Mesenchymal stem cell (in vitro differentiated cells and primary cell): ENCODE measurements around the gene FAM78A.

Experiments used
- DNase-seq: peaks from one replicate; pipeline ENCODE4 v3.0.0-alpha.2; 2013
- H2AFZ ChIP-seq: one replicate; pipeline ENCODE4 v1.6.1; 2013; ENCODE audit warnings: low read depth, mild to moderate bottlenecking, control low read depth, inconsistent platforms, low read length, moderate library complexity
- H2AK5ac ChIP-seq: 2 replicates; pipeline ENCODE4 v1.6.1; 2013; ENCODE audit warnings: low read length, moderate library complexity, mild to moderate bottlenecking, inconsistent platforms; ENCODE audit not compliant: severe bottlenecking
- H2BK120ac ChIP-seq: one replicate; pipeline ENCODE4 v1.6.1; 2013; ENCODE audit warnings: low read depth, mild to moderate bottlenecking, inconsistent platforms, low read length, moderate library complexity
- H2BK12ac ChIP-seq, 2 experiments: one replicate each; pipeline ENCODE4 v1.6.1; 2013; ENCODE audit warnings: inconsistent platforms in 2 of 2, low read length in 2 of 2, mild to moderate bottlenecking in 2 of 2, moderate library complexity in 2 of 2, control low read depth in 1 of 2
- H2BK15ac ChIP-seq: one replicate; pipeline ENCODE4 v1.6.1; 2013; ENCODE audit warnings: mild to moderate bottlenecking, low read depth, inconsistent platforms; ENCODE audit not compliant: poor library complexity, severe bottlenecking
- H2BK5ac ChIP-seq: 2 replicates; pipeline ENCODE4 v1.6.1; 2013; ENCODE audit warnings: low read depth, mild to moderate bottlenecking, low read length, control low read depth, inconsistent platforms; ENCODE audit not compliant: poor library complexity, severe bottlenecking
- H3K14ac ChIP-seq, 2 experiments: one replicate each; pipeline ENCODE4 v1.6.1; 2013; ENCODE audit warnings: inconsistent platforms in 2 of 2, low read length in 2 of 2, control low read depth in 1 of 2, mild to moderate bottlenecking in 1 of 2, moderate library complexity in 1 of 2
- H3K18ac ChIP-seq, 2 experiments: one replicate each; pipeline ENCODE4 v1.6.1; 2013; ENCODE audit warnings: inconsistent platforms in 2 of 2, low read length in 2 of 2, control low read depth in 1 of 2, low read depth in 1 of 2, mild to moderate bottlenecking in 1 of 2
- H3K23ac ChIP-seq, 2 experiments: one replicate each; pipeline ENCODE4 v1.6.1; 2013; ENCODE audit warnings: inconsistent platforms in 2 of 2, low read length in 2 of 2, mild to moderate bottlenecking in 2 of 2, moderate library complexity in 2 of 2, control low read depth in 1 of 2
- H3K27ac ChIP-seq: 2 replicates; pipeline ENCODE4 v1.5.1; 2013; ENCODE audit warnings: mild to moderate bottlenecking, moderate library complexity, low read length, control low read depth, inconsistent platforms; ENCODE audit not compliant: poor library complexity, severe bottlenecking
- H3K27me3 ChIP-seq, 2 experiments: 2 replicates each; pipeline versions ENCODE4 v1.6.1 to v1.7.0; 2013; ENCODE audit warnings: low read length in 2 of 2, mild to moderate bottlenecking in 2 of 2, moderate library complexity in 2 of 2, control low read depth in 1 of 2, inconsistent platforms in 1 of 2; ENCODE audit not compliant: control insufficient read depth in 1 of 2, insufficient read depth in 1 of 2
- H3K36me3 ChIP-seq, 2 experiments: 2 replicates each; pipeline versions ENCODE4 v1.6.1 to v1.7.0; 2013; ENCODE audit warnings: low read length in 2 of 2, control low read depth in 1 of 2, inconsistent platforms in 1 of 2, low read depth in 1 of 2, mild to moderate bottlenecking in 1 of 2; ENCODE audit not compliant: insufficient read depth in 2 of 2, control insufficient read depth in 1 of 2
- H3K4ac ChIP-seq, 2 experiments: one replicate each; pipeline ENCODE4 v1.6.1; 2013; ENCODE audit warnings: inconsistent platforms in 2 of 2, low read length in 2 of 2, mild to moderate bottlenecking in 2 of 2, moderate library complexity in 2 of 2, control low read depth in 1 of 2, low read depth in 1 of 2
- H3K4me1 ChIP-seq: 2 replicates; pipeline ENCODE4 v1.6.1; 2013; ENCODE audit warnings: low read depth, low read length, control low read depth; ENCODE audit not compliant: control insufficient read depth, insufficient read depth
- H3K4me2 ChIP-seq: 2 replicates; pipeline ENCODE4 v1.6.1; 2013; ENCODE audit warnings: low read length, mild to moderate bottlenecking, inconsistent platforms; ENCODE audit not compliant: poor library complexity, severe bottlenecking
- H3K4me3 ChIP-seq, 2 experiments: 2 replicates each; pipeline versions ENCODE4 v1.5.1 to v1.7.0; 2013; ENCODE audit warnings: low read length in 2 of 2, mild to moderate bottlenecking in 2 of 2, control low read depth in 1 of 2, low read depth in 1 of 2; ENCODE audit not compliant: insufficient read depth in 1 of 2
- H3K79me1 ChIP-seq: replicated peaks from 2 replicates; pipeline ENCODE4 v1.6.1; 2013; ENCODE audit warnings: mild to moderate bottlenecking, control low read depth, low read length, inconsistent platforms; ENCODE audit not compliant: poor library complexity, severe bottlenecking
- H3K9ac ChIP-seq: 2 replicates; pipeline ENCODE4 v1.7.0; 2013; ENCODE audit warnings: mild to moderate bottlenecking, low read length, moderate library complexity
- H3K9me3 ChIP-seq: 2 replicates; pipeline ENCODE4 v1.7.0; 2013; ENCODE audit warnings: mild to moderate bottlenecking, low read length; ENCODE audit not compliant: control insufficient read depth
- H4K8ac ChIP-seq: one replicate; pipeline ENCODE4 v1.6.1; 2013; ENCODE audit warnings: inconsistent platforms, mild to moderate bottlenecking, low read length, moderate library complexity
- H4K91ac ChIP-seq: one replicate; pipeline ENCODE4 v1.6.1; 2013; ENCODE audit warnings: mild to moderate bottlenecking, low read length, inconsistent platforms
- WGBS: methylation state at CpG from one replicate; pipeline ENCODE4 v1.1.7; 2013; ENCODE audit warnings: mixed read lengths; 5-methylcytosine and 5-hydroxymethylcytosine counted together

FAM78A gene

DNA sequence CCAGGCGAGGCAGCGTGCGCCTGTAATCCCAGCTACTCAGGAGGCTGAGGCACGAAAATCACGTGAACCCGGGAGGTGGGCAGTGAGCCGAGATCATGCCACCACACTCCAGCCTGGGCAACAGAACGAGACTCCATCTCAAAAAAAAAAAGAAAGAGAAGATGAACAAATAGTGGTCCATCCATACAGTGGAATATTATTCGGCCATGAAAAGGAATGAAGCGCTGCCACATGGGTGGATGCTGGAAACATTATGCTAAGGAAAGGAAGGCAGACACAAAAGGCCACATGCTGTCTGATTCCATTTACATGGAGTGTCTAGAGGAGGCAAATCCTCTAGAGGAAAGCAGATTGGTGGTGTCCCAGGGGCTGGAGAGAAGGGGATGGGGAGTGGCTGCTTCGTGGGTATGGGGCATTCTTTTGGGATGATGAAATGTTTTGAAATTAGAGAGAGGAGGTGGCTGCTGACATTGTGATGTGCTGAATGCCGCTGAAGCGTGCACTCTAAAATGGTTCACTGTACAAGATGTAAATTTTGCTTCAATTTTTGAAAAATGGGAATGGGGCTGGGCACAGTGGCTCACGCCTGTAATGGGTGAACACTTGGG is 30.2 kb upstream of the FAM78A start:
- no peak overlapping the region for H3K9ac ChIP-seq
- H2BK120ac ChIP-seq = no peak overlapping the region
- no peak overlapping the region for H3K4me3 ChIP-seq
- 92% methylated on average over 10 of the region's 14 CpGs for WGBS
- no peak overlapping the region for H2AK5ac ChIP-seq
- no peak overlapping the region for H3K23ac ChIP-seq
- H4K8ac ChIP-seq = no peak overlapping the region
- no peak overlapping the region for H3K14ac ChIP-seq
- no peak for DNase-seq
- H3K79me1 ChIP-seq = no peaks in the 10 kb centered on the region
- no peak overlapping the region for H2AFZ ChIP-seq
- H3K4me1 ChIP-seq = peaks cover 3% of the 10 kb centered on the region
- no peak overlapping the region for H2BK5ac ChIP-seq
- no peaks in the 10 kb centered on the region for H3K36me3 ChIP-seq
- no peak overlapping the region for H3K18ac ChIP-seq
- no peak overlapping the region for H2BK12ac ChIP-seq
- no peak overlapping the region for H4K91ac ChIP-seq
- no peaks in the 10 kb centered on the region for H3K9me3 ChIP-seq
- H3K27ac ChIP-seq = no peak overlapping the region
- H3K4me2 ChIP-seq = no peak overlapping the region
- no peak overlapping the region for H3K4ac ChIP-seq
- no peak overlapping the region for H2BK15ac ChIP-seq
- H3K27me3 ChIP-seq = peaks cover 0 to 21% of the 10 kb centered on the region in 2 experiments

DNA sequence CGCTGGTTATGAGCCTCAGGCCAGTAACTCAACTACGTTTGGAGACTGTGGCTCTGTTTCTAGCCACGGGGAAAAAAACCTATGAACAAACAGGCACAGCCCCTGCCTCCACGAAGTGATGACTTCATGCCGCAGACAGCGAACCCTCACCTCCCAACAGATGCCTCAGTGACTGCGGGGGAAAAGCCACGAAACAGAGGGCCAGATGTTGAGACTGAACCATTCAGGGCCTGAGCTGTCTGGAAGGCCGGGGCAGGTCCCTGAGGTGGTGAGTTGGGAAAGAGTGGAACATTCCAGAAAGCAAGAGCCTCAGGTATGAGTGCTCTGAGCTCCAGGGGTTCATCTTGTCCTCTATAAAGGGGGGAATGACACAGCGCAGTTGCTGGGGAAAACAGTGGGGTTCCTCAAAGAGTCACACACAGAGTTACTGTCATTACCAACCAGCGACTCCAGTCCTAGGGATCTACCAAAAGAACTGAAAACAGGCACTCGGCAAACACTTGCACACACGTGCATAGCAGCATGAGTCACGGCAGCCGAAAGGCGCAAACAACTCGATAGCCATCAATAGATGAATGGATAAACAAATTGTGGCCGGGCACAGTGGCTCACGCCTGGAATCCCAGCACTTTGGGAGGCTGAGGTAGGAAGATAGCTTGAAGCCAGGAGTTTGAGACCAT is 28.5 kb upstream of the FAM78A start:
- no peak overlapping the region for H2BK120ac ChIP-seq
- H3K4me2 ChIP-seq = no peak overlapping the region
- no peak overlapping the region for H3K4ac ChIP-seq
- no peak overlapping the region for H2AFZ ChIP-seq
- no peaks in the 10 kb centered on the region for H3K36me3 ChIP-seq
- no peak overlapping the region for H4K91ac ChIP-seq
- no peak overlapping the region for H2BK15ac ChIP-seq
- H2BK5ac ChIP-seq = no peak overlapping the region
- H3K4me3 ChIP-seq = no peak overlapping the region
- H3K18ac ChIP-seq = no peak overlapping the region
- no peak overlapping the region for H3K14ac ChIP-seq
- peaks cover 0 to 20% of the 10 kb centered on the region in 2 experiments for H3K27me3 ChIP-seq
- no peak overlapping the region for H2AK5ac ChIP-seq
- H3K4me1 ChIP-seq = peaks cover 3% of the 10 kb centered on the region
- H3K9me3 ChIP-seq = no peaks in the 10 kb centered on the region
- DNase-seq = peak; percentile 62
- H3K79me1 ChIP-seq = no peaks in the 10 kb centered on the region
- H3K27ac ChIP-seq = no peak overlapping the region
- no peak overlapping the region for H3K23ac ChIP-seq
- no peak overlapping the region for H3K9ac ChIP-seq
- no peak overlapping the region for H4K8ac ChIP-seq
- no peak overlapping the region for H2BK12ac ChIP-seq
- 74% methylated on average over 19 of the region's 19 CpGs for WGBS

DNA sequence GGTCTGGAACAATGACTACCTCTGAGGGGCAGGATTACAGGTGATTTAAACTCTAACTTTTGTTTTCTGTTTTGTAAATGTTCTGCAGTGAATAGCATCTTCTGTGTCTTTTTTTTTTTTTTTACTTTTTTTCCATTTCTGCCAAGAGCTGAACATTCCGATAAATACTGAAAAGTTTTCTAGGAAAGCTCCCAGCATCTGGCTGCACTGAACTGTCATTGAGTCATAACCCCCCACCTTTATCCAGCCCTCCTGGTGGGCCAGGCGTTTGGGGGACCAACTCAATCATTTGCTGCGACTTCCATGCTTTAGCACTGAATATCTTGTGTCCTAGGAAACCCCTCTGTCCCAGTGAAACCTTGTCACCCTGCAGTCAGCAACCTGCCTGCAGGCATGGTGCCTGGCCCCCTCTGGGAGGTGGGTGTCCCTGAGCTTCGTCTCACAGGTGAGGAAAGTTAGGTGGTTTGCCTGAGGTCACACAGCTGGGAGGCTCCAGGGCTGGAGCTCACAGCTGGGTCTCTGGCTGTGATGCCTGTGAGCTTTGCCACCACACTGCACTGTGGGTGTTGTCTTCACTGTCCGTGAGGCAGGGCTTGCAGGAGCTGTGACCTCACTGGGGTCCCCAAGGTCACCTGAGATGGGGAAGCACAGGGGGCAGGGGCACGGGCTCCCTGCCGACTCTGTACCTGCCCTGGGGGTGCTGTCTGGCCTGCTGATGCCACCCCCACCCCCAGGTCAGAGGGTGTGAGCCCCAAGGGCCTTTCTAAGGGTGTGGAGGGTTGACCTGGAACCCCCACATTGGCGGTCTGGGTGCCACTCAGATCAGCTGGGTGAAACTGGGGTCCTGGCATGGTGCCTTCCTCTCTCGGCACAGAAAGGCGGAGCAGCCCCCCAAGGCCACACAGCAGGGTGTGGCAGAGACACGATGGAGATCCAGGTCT is 27.3 kb upstream of the FAM78A start:
- Histone ChIP-seq H2AFZ (no peak overlapping the region), H2BK12ac (peak overlapping the region in 1 of 2 experiments; percentile 6), H3K9ac (no peak overlapping the region), H3K9me3 (no peaks in the 10 kb centered on the region), H3K4me1 (peaks cover 3% of the 10 kb centered on the region), H4K8ac (no peak overlapping the region), H2BK5ac (no peak overlapping the region), H3K4ac (no peak overlapping the region), H3K14ac (no peak overlapping the region), H2BK120ac (no peak overlapping the region), H3K27ac (no peak overlapping the region), H3K79me1 (no peaks in the 10 kb centered on the region), H3K36me3 (no peaks in the 10 kb centered on the region), H3K23ac (no peak overlapping the region), H3K4me3 (no peak overlapping the region), H3K4me2 (no peak overlapping the region), H3K27me3 (peaks cover 0 to 9% of the 10 kb centered on the region in 2 experiments), H4K91ac (no peak overlapping the region), H3K18ac (no peak overlapping the region), H2AK5ac (no peak overlapping the region), H2BK15ac (no peak overlapping the region)
- WGBS = 72% methylated on average over 11 of the region's 11 CpGs
- no peak for DNase-seq
